ENCODE data around the gene IL1RN. TPM values are rescaled to one million over a fixed set of nuclear protein-coding genes. Genes with fewer than 3 reads are reported as not detected.

The IL1RN gene
- total RNA-seq, 1 donor from 2014 or later, result not detected

DNA sequence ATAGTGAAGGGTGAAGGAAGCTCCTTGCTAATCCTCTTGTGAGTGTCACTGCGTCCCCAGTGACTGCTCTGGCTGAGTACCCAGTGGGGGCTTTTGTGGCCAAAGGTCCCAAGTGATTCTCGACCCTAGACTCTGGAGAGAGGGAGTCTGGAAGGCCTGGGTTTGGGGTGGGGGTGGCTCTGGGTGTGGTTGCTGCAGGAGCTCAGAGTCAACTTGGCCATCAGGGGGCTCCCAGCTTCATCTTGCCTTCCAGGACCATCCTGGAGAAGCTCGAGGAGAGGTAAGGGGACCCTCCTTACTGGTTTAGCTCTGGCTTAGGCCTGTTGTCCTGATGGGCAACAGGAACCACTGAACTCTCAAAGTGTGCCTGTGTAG lies 47.0 kb downstream of the IL1RN start:
- H3K9me3 Mint-ChIP-seq (ENCODE audit: unreplicated experiment), result no peaks in the 10 kb centered on the region
- peaks cover 2% of the 10 kb centered on the region for H3K27me3 Mint-ChIP-seq (ENCODE audit: unreplicated experiment)
- TF ChIP-seq, protein P1, sequence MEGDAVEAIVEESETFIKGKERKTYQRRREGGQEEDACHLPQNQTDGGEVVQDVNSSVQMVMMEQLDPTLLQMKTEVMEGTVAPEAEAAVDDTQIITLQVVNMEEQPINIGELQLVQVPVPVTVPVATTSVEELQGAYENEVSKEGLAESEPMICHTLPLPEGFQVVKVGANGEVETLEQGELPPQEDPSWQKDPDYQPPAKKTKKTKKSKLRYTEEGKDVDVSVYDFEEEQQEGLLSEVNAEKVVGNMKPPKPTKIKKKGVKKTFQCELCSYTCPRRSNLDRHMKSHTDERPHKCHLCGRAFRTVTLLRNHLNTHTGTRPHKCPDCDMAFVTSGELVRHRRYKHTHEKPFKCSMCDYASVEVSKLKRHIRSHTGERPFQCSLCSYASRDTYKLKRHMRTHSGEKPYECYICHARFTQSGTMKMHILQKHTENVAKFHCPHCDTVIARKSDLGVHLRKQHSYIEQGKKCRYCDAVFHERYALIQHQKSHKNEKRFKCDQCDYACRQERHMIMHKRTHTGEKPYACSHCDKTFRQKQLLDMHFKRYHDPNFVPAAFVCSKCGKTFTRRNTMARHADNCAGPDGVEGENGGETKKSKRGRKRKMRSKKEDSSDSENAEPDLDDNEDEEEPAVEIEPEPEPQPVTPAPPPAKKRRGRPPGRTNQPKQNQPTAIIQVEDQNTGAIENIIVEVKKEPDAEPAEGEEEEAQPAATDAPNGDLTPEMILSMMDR (IDR thresholded peaks at IDR 0.05), result no peak
- no peak for DNase-seq (ENCODE audit: extremely low spot score, unreplicated experiment)
- no peak overlapping the region for H3K4me3 Mint-ChIP-seq (ENCODE audit: unreplicated experiment)
- H3K4me1 Mint-ChIP-seq (ENCODE audit: unreplicated experiment), result no peaks in the 10 kb centered on the region
- no peaks in the 10 kb centered on the region for H3K36me3 Mint-ChIP-seq (ENCODE audit: unreplicated experiment)
- H3K27ac Mint-ChIP-seq (ENCODE audit: unreplicated experiment), result no peak overlapping the region

DNA sequence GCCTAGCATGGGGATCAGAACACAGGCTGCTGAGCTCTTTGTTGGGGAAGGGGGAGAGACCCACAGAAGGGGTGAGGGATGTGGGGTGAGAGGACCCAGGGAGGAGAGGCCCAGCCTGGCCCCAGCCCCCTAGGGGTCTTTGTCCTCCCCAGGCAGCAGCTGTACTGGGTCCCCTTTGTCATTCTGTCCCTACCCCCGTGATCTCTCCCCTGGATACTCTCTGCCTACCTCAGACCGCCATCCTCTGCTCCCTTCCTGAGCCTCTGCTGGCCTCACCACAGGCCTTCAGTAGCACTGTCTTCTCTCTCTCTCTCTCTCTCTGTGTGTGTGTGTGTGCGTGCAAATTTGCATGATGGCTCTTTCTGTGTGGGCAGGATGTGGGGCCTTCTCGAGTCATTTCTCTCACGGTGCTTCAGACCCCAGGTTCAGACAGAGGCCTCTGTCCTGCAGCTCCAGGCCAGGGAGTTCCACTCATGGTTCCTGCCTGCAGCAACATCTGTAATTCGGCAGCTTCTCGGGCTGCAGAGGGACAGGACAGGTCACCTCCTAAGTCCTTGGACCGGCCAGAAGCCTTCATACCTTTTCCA lies 47.7 kb downstream of the IL1RN start:
- Mint-ChIP-seq H3K4me3 (ENCODE audit: unreplicated experiment) (no peak overlapping the region), H3K27me3 (ENCODE audit: unreplicated experiment) (peaks cover 2% of the 10 kb centered on the region), H3K27ac (ENCODE audit: unreplicated experiment) (no peak overlapping the region), H3K4me1 (ENCODE audit: unreplicated experiment) (no peaks in the 10 kb centered on the region), H3K36me3 (ENCODE audit: unreplicated experiment) (no peaks in the 10 kb centered on the region), H3K9me3 (ENCODE audit: unreplicated experiment) (no peaks in the 10 kb centered on the region)
- no peak for DNase-seq (ENCODE audit: extremely low spot score, unreplicated experiment)
- TF ChIP-seq, protein P1 (IDR thresholded peaks at IDR 0.05), result no peak

DNA sequence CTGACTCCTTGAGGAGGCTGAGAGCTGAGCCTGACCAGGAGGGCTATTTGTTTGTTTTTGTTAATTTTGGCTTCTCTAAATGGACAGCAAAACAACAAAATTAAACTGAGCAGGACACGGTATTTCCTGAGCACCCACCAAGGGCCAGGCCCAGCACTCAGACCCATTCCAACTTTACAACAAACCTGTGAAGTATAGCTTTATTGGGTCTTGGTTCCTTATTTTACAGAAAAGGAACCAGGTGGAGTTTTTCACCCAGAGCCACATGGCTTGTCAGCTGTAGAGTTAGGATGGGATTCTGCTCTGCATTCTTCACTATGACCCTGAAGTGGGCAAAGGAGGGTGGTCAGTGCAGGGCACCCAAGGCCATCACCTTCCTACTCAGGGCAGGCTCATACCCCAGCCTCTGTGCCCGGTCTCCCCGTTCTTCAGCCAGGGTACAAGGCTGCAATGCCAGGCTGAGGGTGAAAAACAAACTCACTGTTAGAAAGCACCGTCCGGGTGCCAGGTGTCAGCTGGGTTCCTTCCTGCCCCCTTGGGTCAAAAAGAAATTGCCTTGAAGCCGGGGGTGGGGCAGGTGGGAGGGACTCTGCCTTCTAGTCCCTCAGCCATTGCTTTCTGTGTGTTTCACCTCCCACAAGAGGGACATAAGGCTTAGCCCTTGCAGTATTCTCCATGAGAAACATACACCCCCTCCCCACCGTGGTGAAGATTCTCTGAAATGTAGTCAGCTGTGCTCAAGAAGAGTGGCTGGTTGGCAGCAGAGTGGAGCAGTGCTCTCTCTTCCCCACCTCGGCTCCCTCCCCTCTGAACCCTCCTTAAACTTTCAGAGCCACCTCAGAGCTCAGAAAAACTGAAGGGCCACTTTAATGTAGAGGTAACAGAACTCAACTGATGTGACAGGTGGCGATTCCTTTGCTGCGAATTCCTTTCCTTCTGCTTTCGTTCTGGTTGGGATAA lies 48.6 kb downstream of the IL1RN start:
- DNase-seq (ENCODE audit: extremely low spot score, unreplicated experiment), result no peak
- H3K27me3 Mint-ChIP-seq (ENCODE audit: unreplicated experiment), result peaks cover 2% of the 10 kb centered on the region
- TF ChIP-seq, protein P1 (IDR thresholded peaks at IDR 0.05), result no peak
- H3K36me3 Mint-ChIP-seq (ENCODE audit: unreplicated experiment), result no peaks in the 10 kb centered on the region
- H3K27ac Mint-ChIP-seq (ENCODE audit: unreplicated experiment), result no peak overlapping the region
- no peaks in the 10 kb centered on the region for H3K9me3 Mint-ChIP-seq (ENCODE audit: unreplicated experiment)
- no peak overlapping the region for H3K4me3 Mint-ChIP-seq (ENCODE audit: unreplicated experiment)
- peaks cover 3% of the 10 kb centered on the region for H3K4me1 Mint-ChIP-seq (ENCODE audit: unreplicated experiment)

DNA sequence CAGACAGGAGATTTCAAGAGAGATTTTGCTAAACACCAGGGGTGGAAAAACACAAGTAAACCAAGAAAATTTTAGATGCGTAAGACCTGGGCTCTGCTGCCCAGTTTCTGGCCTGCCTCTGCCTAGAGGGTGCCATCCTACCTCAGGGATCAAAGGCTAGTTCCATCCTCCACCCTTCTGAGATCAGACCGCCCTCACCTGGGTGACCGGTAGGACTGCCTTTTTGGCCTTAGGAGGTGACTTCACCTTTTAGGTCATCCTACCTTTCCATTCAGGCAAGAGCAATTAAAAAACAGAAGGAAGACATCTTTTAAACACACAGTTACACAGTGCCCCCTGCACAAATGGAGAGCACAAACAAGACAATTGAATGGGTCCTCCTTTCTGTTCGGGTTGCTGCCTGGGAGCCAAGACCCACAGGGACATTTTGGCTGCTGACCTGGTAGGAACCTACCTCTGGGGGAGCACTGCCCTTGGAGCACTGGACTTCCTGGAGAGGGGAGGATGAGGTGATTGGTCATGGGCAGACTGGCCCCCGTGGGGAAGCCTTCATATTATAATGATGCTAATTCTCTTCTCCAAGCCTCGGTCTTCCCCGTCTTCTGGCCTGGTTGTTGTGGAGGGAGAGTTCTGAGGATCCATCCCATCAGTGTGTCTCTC lies 49.4 kb downstream of the IL1RN start:
- DNase-seq (ENCODE audit: extremely low spot score, unreplicated experiment), result no peak
- Mint-ChIP-seq H3K27ac (ENCODE audit: unreplicated experiment) (no peak overlapping the region), H3K36me3 (ENCODE audit: unreplicated experiment) (no peaks in the 10 kb centered on the region), H3K4me1 (ENCODE audit: unreplicated experiment) (peaks cover 3% of the 10 kb centered on the region), H3K27me3 (ENCODE audit: unreplicated experiment) (peaks cover 2% of the 10 kb centered on the region), H3K4me3 (ENCODE audit: unreplicated experiment) (no peak overlapping the region), H3K9me3 (ENCODE audit: unreplicated experiment) (no peaks in the 10 kb centered on the region)
- TF ChIP-seq, protein P1 (IDR thresholded peaks at IDR 0.05), result no peak

All from osteocyte (in vitro differentiated cells).